IMR-90 (cell line): ENCODE data around the gene HSPA1L. TPM values are rescaled to one million over a fixed set of nuclear protein-coding genes. Genes with fewer than 3 reads are reported as not detected.

Source experiments
- ATAC-seq: fragments of 200-7000 bp; cut with Tn5 transposase; 2 replicates; pipeline ENCODE4 v1.9.1; 2020; ENCODE audit warnings: low read depth, mild to moderate bottlenecking, moderate library complexity
- BruUV-seq: library from RNA; stranded (reverse); fragments of 400-500 nt; replicated peaks from 2 replicates; lab custom pipeline; 2021; lab: Mats Ljungman, UMichigan
- CTCF ChIA-PET: fragments of 300-600 bp; formaldehyde crosslinking; extraction: SDS; loops from one replicate; lab custom pipeline; 2021; ENCODE audit warnings: antibody characterized with exemption; lab: Yijun Ruan, JAX
- POLR2A ChIA-PET: fragments of 300-600 bp; sonication (Branson Sonifier 250); formaldehyde crosslinking; loops from one replicate; lab custom pipeline; 2022; ENCODE audit warnings: antibody characterized with exemption; ENCODE audit not compliant: unreplicated experiment; lab: Charles Lee
- DNase-seq: peaks from one replicate; pipeline ENCODE4 v3.0.0; 2013
- H2AFZ ChIP-seq: replicated peaks from 2 replicates; pipeline ENCODE3; 2013; ENCODE audit warnings: low read length, mild to moderate bottlenecking; ENCODE audit not compliant: poor library complexity
- H2AK5ac ChIP-seq: 2 replicates; pipeline ENCODE4 v1.6.1; 2013; ENCODE audit warnings: low read depth, low read length, inconsistent platforms
- H2AK9ac ChIP-seq: replicated peaks from 2 replicates; pipeline ENCODE3; 2013; ENCODE audit warnings: mild to moderate bottlenecking, low read depth, low read length, moderate library complexity; ENCODE audit not compliant: poor library complexity
- H2BK120ac ChIP-seq: 2 replicates; pipeline ENCODE4 v1.6.1; 2013; ENCODE audit warnings: low read depth, low read length, inconsistent platforms
- H2BK15ac ChIP-seq: 3 replicates; pipeline ENCODE4 v1.6.1; 2013; ENCODE audit warnings: low read depth, low read length, inconsistent platforms
- H2BK20ac ChIP-seq: 2 replicates; pipeline ENCODE4 v1.6.1; 2013; ENCODE audit warnings: low read depth, mild to moderate bottlenecking, inconsistent platforms, low read length, moderate library complexity
- H2BK5ac ChIP-seq: 2 replicates; pipeline ENCODE4 v1.6.1; 2013; ENCODE audit warnings: mild to moderate bottlenecking, low read depth, low read length, inconsistent platforms; ENCODE audit not compliant: poor library complexity, severe bottlenecking
- H3K14ac ChIP-seq: replicated peaks from 2 replicates; pipeline ENCODE4 v1.6.1; 2013; ENCODE audit warnings: low read depth, low read length, inconsistent platforms
- H3K18ac ChIP-seq: 2 replicates; pipeline ENCODE4 v1.6.1; 2013; ENCODE audit warnings: low read depth, low read length, control low read depth
- H3K23ac ChIP-seq: 2 replicates; pipeline ENCODE4 v1.6.1; 2013; ENCODE audit warnings: low read depth, low read length, inconsistent platforms
- H3K27ac ChIP-seq: 2 replicates; pipeline ENCODE4 v1.5.1; 2013; ENCODE audit warnings: mild to moderate bottlenecking, control low read depth, low read length; ENCODE audit not compliant: insufficient read depth
- H3K27me3 ChIP-seq: 2 replicates; pipeline ENCODE4 v1.6.1; 2013; ENCODE audit warnings: low read length; ENCODE audit not compliant: control insufficient read depth, insufficient read depth
- H3K36me3 ChIP-seq: 2 replicates; pipeline ENCODE4 v1.6.1; 2013; ENCODE audit warnings: low read length, mixed read lengths; ENCODE audit not compliant: control insufficient read depth, insufficient read depth
- H3K4ac ChIP-seq: 2 replicates; pipeline ENCODE4 v1.6.1; 2013; ENCODE audit warnings: low read depth, low read length, inconsistent platforms
- H3K4me1 ChIP-seq: 2 replicates; pipeline ENCODE4 v1.6.1; 2013; ENCODE audit warnings: low read length, mixed read lengths; ENCODE audit not compliant: control insufficient read depth, insufficient read depth
- H3K4me2 ChIP-seq: 2 replicates; pipeline ENCODE4 v1.6.1; 2013; ENCODE audit warnings: low read depth, mild to moderate bottlenecking, control low read depth, low read length, moderate library complexity
- H3K4me3 ChIP-seq: 2 replicates; pipeline ENCODE4 v1.5.1; 2013; ENCODE audit warnings: low read depth, mild to moderate bottlenecking, control low read depth, low read length, moderate library complexity; ENCODE audit not compliant: insufficient read depth
- H3K56ac ChIP-seq: 2 replicates; pipeline ENCODE4 v1.6.1; 2013; ENCODE audit warnings: low read length, inconsistent platforms; ENCODE audit not compliant: insufficient read depth; ENCODE audit errors: extremely low read depth
- H3K79me1 ChIP-seq, 2 experiments: 2 replicates each; pipeline ENCODE4 v1.6.1; 2013; ENCODE audit warnings: low read length in 2 of 2, inconsistent platforms in 1 of 2, low read depth in 1 of 2
- H3K9ac ChIP-seq: 2 replicates; pipeline ENCODE4 v1.6.1; 2013; ENCODE audit warnings: low read depth, low read length, control low read depth
- H3K9me1 ChIP-seq: 2 replicates; pipeline ENCODE4 v1.6.1; 2013; ENCODE audit warnings: low read length, inconsistent platforms; ENCODE audit not compliant: insufficient read depth
- H3K9me3 ChIP-seq: 2 replicates; pipeline ENCODE4 v1.6.1; 2013; ENCODE audit warnings: low read length; ENCODE audit not compliant: control insufficient read depth, insufficient read depth
- H4K20me1 ChIP-seq: 2 replicates; pipeline ENCODE4 v1.6.1; 2013; ENCODE audit warnings: low read length, inconsistent platforms; ENCODE audit not compliant: insufficient read depth
- H4K5ac ChIP-seq: 2 replicates; pipeline ENCODE4 v1.6.1; 2013; ENCODE audit warnings: mild to moderate bottlenecking, low read depth, low read length, control low read depth
- H4K8ac ChIP-seq, 2 experiments: 2 replicates each; pipeline ENCODE4 v1.6.1; 2013; ENCODE audit warnings: low read depth in 2 of 2, low read length in 2 of 2, control low read depth in 1 of 2, inconsistent platforms in 1 of 2
- H4K91ac ChIP-seq: 2 replicates; pipeline ENCODE4 v1.6.1; 2013; ENCODE audit warnings: low read depth, low read length, inconsistent platforms; ENCODE audit not compliant: insufficient read depth
- BHLHE40 ChIP-seq: fragments of 150-350 bp; IDR thresholded peaks from 2 replicates; pipeline ENCODE4 v1.6.1; 2016; ENCODE audit warnings: mild to moderate bottlenecking, low read depth, low read length
- CEBPB ChIP-seq: IDR thresholded peaks from 2 replicates; pipeline ENCODE4 v1.6.1; 2012; ENCODE audit warnings: low read depth, low read length, improper control_type of control experiment
- CTCF ChIP-seq: conservative IDR thresholded peaks from 2 replicates; pipeline ENCODE4 v1.5.1; 2012; ENCODE audit warnings: mild to moderate bottlenecking, low read depth, low read length, improper control_type of control experiment
- MAZ ChIP-seq: IDR thresholded peaks from 2 replicates; pipeline ENCODE4 v1.6.1; 2012; ENCODE audit warnings: low read depth, mild to moderate bottlenecking, low read length, improper control_type of control experiment, moderate library complexity, borderline replicate concordance
- MXI1 ChIP-seq: IDR thresholded peaks from 2 replicates; pipeline ENCODE4 v1.6.1; 2012; ENCODE audit warnings: low read depth, mild to moderate bottlenecking, low read length, moderate library complexity, borderline replicate concordance
- NFE2L2 ChIP-seq: fragments of 150-350 bp; IDR thresholded peaks from 2 replicates; pipeline ENCODE4 v1.6.1; 2016; ENCODE audit warnings: low read depth, mild to moderate bottlenecking, low read length
- POLR2A ChIP-seq: IDR thresholded peaks from 2 replicates; pipeline ENCODE4 v1.6.1; 2012; ENCODE audit warnings: mild to moderate bottlenecking, low read depth, low read length
- RAD21 ChIP-seq: IDR thresholded peaks from 2 replicates; pipeline ENCODE4 v1.6.1; 2012; ENCODE audit warnings: low read length, improper control_type of control experiment
- RFX5 ChIP-seq: IDR thresholded peaks from 2 replicates; pipeline ENCODE4 v1.8.0; 2012; ENCODE audit warnings: low read depth, mild to moderate bottlenecking, low read length, moderate library complexity
- SMC3 ChIP-seq: fragments of 150-350 bp; IDR thresholded peaks from 2 replicates; pipeline ENCODE4 v1.6.1; 2016; ENCODE audit warnings: low read depth, mild to moderate bottlenecking, antibody characterized with exemption, low read length, moderate library complexity
- USF2 ChIP-seq: fragments of 150-350 bp; IDR thresholded peaks from 2 replicates; pipeline ENCODE4 v1.6.1; 2017; ENCODE audit warnings: mild to moderate bottlenecking, antibody characterized with exemption, low read length, low read depth
- WGBS, 2 experiments: methylation state at CpG; one replicate each; pipeline versions ENCODE4 v1.1.5 to v1.1.7; 2013; ENCODE audit warnings: missing lambda C conversion rate in 2 of 2; ENCODE audit not compliant: insufficient read length in 1 of 2; ENCODE audit errors: extremely low coverage in 2 of 2; 5-methylcytosine and 5-hydroxymethylcytosine counted together
- dilution Hi-C: fragments of 300-500 bp; cut with HindIII; formaldehyde crosslinking; loops from one replicate; pipeline ENCODE4 v1.14.3; 2018; ENCODE audit warnings: low sequenced_read_pairs; ENCODE audit not compliant: unreplicated experiment
- in situ Hi-C: fragments of 300-500 bp; cut with MboI; formaldehyde crosslinking; loops from 3 replicates; pipeline ENCODE4 v1.14.3; 2019; ENCODE audit warnings: low sequenced_read_pairs, inconsistent platforms, mixed read lengths
- intact Hi-C: fragments of 100-400 bp; cut with micrococcal nuclease; formaldehyde crosslinking; loops from 2 replicates; pipeline ENCODE4 v1.10.0; 2022
- polyA plus RNA-seq, 3 experiments: library from polyadenylated mRNA; depleted of rRNA; stranded (reverse); fragments of >200 nt; gene quantifications; 2 replicates each; pipeline ENCODE4 v1.2.3, GENCODE V29; 2012; ENCODE audit warnings: low replicate concordance in 1 of 3
- total RNA-seq: library from RNA; depleted of rRNA; stranded (reverse); fragments of >200 nt; gene quantifications from 2 replicates; pipeline ENCODE4 v1.2.3, GENCODE V29; 2012

Gene HSPA1L
- total and polyA plus RNA-seq, 2 of the 4 experiments (the other 2 are of a cell fraction) = 0.97 to 1.3 TPM

DNA sequence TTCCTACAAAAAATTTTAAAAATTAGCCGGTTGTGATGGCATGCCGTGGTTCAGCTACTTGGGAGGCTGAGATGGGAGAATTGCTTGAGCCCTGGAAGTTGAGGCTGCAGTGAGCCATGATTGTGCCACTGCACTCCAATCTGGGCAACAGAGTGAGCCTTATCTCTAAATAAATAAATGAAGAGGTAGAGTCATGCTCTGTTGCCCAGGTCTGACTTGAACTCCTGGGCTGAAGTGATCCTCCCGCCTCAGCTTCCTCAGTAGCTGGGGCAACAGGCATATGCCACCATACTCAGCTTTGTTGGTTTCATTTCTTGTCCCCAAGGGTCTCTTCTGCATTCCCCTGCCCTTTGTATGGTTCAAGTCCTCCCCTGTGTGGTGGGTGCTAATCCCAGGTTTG lies 29.4 kb upstream of the HSPA1L start:
- Histone ChIP-seq H3K9me1 (no peaks in the 10 kb centered on the region; the same call in 1 of the 2 replicates), H3K36me3 (peaks cover 14% of the 10 kb centered on the region), H3K56ac (no peak overlapping the region), H3K4ac (no peak overlapping the region), H3K9me3 (no peaks in the 10 kb centered on the region), H3K18ac (no peak overlapping the region), H4K8ac (no peak overlapping the region), H3K4me3 (no peak overlapping the region), H3K27ac (no peak overlapping the region), H4K91ac (no peak overlapping the region), H3K9ac (no peak overlapping the region), H3K4me1 (no peaks in the 10 kb centered on the region), H4K20me1 (peaks cover 17% of the 10 kb centered on the region), H2BK120ac (no peak overlapping the region), H2AK5ac (no peak overlapping the region), H2BK5ac (no peak overlapping the region), H2AFZ (no peak overlapping the region), H3K79me1 (peaks cover 0 to 3% of the 10 kb centered on the region in 2 experiments; a peak in 1 of 4 replicates), H3K23ac (no peak overlapping the region), H2BK15ac (no peak overlapping the region), H3K14ac (no peak overlapping the region), H2BK20ac (no peak overlapping the region), H3K4me2 (no peak overlapping the region), H4K5ac (no peak overlapping the region), H2AK9ac (no peak overlapping the region), H3K27me3 (no peaks in the 10 kb centered on the region)
- ChIA-PET CTCF (no interaction called here), POLR2A (no interaction called here)
- BruUV-seq = no TSS peak
- TF ChIP-seq MAZ (no peak), RAD21 (no peak), CEBPB (no peak), MXI1 (no peak), SMC3 (no peak), RFX5 (no peak), NFE2L2 (no peak), USF2 (no peak), BHLHE40 (no peak), CTCF (no peak), POLR2A (no peak)
- 71% methylated on average over 1 of the region's 3 CpGs; no CpG with 5 or more reads in 1 of the 2 experiments for WGBS, 2 experiments
- ATAC-seq (no peak), DNase-seq (no peak)
- in situ Hi-C loops (no loop called here), intact Hi-C loops (no loop called here), dilution Hi-C loops (no loop called here)
